ENCODE results near the gene SMAD6.
"Not testable (repeated sequence)": the region's sequence is repeated elsewhere in the genome, so short reads cannot be mapped to it uniquely, and the experiment has no call there.

DNA sequence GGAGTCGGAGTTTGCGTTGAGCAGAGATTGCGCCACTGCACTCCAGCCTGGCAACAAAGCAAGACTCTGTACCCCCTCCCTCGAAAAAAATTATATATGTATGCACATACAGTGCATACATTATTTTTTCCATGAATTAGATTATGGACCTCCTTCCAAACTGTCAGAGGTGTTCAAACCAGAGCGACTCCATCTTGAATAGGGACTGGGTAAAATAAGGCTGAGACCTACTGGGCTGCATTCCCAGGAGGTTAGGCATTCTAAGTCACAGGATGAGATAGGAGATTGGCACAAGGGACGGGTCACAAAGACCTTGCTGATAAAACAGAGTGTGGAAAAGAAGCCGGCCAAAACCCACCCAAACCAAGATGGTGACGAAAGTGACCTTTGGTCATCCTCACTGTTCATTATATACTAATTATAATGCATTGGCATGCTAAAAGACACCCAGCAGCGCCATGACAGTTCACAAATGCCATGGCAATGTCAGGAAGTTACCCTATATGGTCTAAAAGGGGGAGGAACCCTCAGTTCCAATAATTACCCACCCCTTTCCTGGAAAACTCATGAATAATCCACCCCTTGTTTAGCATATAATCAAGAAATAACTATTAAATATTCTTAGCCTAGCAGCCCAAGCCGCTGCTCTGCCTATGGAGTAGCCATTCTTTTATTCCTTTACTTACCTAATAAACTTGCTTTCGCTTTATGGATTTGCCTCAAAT, 126.9 kb downstream of the SMAD6 start:
- not testable (repeated sequence) for TF ChIP-seq DIDO1 (tag; IDR thresholded peaks at IDR 0.05; ENCODE audit: low read depth); ZNF324 (CRISPR knock-in tag; IDR thresholded peaks at IDR 0.05); EZH2 (IDR thresholded peaks at IDR 0.05; ENCODE audit: borderline replicate concordance, low read depth, low read length); LEF1 (IDR thresholded peaks at IDR 0.05); ESRRA (IDR thresholded peaks at IDR 0.05; ENCODE audit: borderline replicate concordance, low read depth); NONO (IDR thresholded peaks at IDR 0.05; ENCODE audit: low read depth in 2 of 2, low read length in 1 of 2); ZNF253 (CRISPR knock-in tag; conservative IDR thresholded peaks at IDR 0.05); IRF2 (CRISPR knock-in tag; IDR thresholded peaks at IDR 0.05); L3MBTL2 (IDR thresholded peaks at IDR 0.05); SIN3B (IDR thresholded peaks at IDR 0.05; ENCODE audit: low read depth); CTCF (IDR thresholded peaks at IDR 0.05 in 2 of 3, conservative IDR thresholded peaks at IDR 0.05 in 1 of 3; ENCODE audit: insufficient read depth in 2 of 3, low read depth in 1 of 3, low read length in 3 of 3); TEAD2 (tag; IDR thresholded peaks at IDR 0.05); GABPB2 (CRISPR knock-in tag; conservative IDR thresholded peaks at IDR 0.05)
- TF ChIP-seq, protein P1, sequence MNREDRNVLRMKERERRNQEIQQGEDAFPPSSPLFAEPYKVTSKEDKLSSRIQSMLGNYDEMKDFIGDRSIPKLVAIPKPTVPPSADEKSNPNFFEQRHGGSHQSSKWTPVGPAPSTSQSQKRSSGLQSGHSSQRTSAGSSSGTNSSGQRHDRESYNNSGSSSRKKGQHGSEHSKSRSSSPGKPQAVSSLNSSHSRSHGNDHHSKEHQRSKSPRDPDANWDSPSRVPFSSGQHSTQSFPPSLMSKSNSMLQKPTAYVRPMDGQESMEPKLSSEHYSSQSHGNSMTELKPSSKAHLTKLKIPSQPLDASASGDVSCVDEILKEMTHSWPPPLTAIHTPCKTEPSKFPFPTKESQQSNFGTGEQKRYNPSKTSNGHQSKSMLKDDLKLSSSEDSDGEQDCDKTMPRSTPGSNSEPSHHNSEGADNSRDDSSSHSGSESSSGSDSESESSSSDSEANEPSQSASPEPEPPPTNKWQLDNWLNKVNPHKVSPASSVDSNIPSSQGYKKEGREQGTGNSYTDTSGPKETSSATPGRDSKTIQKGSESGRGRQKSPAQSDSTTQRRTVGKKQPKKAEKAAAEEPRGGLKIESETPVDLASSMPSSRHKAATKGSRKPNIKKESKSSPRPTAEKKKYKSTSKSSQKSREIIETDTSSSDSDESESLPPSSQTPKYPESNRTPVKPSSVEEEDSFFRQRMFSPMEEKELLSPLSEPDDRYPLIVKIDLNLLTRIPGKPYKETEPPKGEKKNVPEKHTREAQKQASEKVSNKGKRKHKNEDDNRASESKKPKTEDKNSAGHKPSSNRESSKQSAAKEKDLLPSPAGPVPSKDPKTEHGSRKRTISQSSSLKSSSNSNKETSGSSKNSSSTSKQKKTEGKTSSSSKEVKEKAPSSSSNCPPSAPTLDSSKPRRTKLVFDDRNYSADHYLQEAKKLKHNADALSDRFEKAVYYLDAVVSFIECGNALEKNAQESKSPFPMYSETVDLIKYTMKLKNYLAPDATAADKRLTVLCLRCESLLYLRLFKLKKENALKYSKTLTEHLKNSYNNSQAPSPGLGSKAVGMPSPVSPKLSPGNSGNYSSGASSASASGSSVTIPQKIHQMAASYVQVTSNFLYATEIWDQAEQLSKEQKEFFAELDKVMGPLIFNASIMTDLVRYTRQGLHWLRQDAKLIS (CRISPR knock-in tag; IDR thresholded peaks at IDR 0.05): not testable (repeated sequence)

Data from K562 (cell line).